Thyroid gland (tissue), 4 donors: Measurements from ENCODE around the gene PANK3.

Experiments
- CTCF ChIP-seq, 6 experiments: fragments of 200-600 bp in 3 of 6; fragments of 450-650 bp in 3 of 6; sonication (generic) in 3 of 6; IDR thresholded peaks; one replicate each; pipeline ENCODE4 v1.5.1; 2016 to 2019; ENCODE audit warnings: antibody characterized with exemption in 6 of 6, mild to moderate bottlenecking in 2 of 6, inconsistent platforms in 1 of 6, moderate library complexity in 1 of 6
- POLR2A ChIP-seq, 2 donors: fragments of 450-650 bp; IDR thresholded peaks; one replicate each; pipeline ENCODE4 v1.6.1; 2017; ENCODE audit warnings: antibody characterized with exemption in 2 of 2, mild to moderate bottlenecking in 2 of 2, moderate library complexity in 1 of 2

- TF ChIP-seq CTCF (IDR thresholded peaks at IDR 0.05) (no peak), POLR2A (IDR thresholded peaks at IDR 0.05) (no peak)
These were observed 46.9 kb downstream of the PANK3 start for GRCh38 chr5:168531987-168532864.
